ENCODE data around the gene RNF130. TPM values are rescaled to one million over a fixed set of nuclear protein-coding genes. Genes with fewer than 3 reads are reported as not detected.

RNF130 gene
- total and polyA plus RNA-seq, 2 of the 13 experiments (the other 11 are each of a cell fraction or from before 2014, with no cell fraction given) = 28.2 to 28.3 TPM

- TF ChIP-seq ZBTB44 (CRISPR knock-in tag; IDR thresholded peaks at IDR 0.05) (no peak), ZNF564 (CRISPR knock-in tag; IDR thresholded peaks at IDR 0.05) (no peak), BCL6 (CRISPR knock-in tag; IDR thresholded peaks at IDR 0.05) (no peak), ZNF484 (CRISPR knock-in tag; IDR thresholded peaks at IDR 0.05; ENCODE audit: borderline replicate concordance, low read depth) (no peak), TARDBP (CRISPR knock-in tag; IDR thresholded peaks at IDR 0.05) (no peak), KLF9 (CRISPR knock-in tag; IDR thresholded peaks at IDR 0.05; ENCODE audit: low read depth) (no peak), ZNF432 (CRISPR knock-in tag; IDR thresholded peaks at IDR 0.05; ENCODE audit: borderline replicate concordance) (no peak), ZNF776 (CRISPR knock-in tag; IDR thresholded peaks at IDR 0.05) (0 out of 2 replicates have a peak, but pooled peaks have one; percentile 48), HOXD1 (CRISPR knock-in tag; IDR thresholded peaks at IDR 0.05) (0 out of 2 replicates have a peak, but pooled peaks have one; percentile 21), FOXK1 (CRISPR knock-in tag; IDR thresholded peaks at IDR 0.05; ENCODE audit: borderline replicate concordance, low read depth) (no peak), LRRFIP1 (CRISPR knock-in tag; conservative IDR thresholded peaks at IDR 0.05) (no peak), ZNF230 (CRISPR knock-in tag; IDR thresholded peaks at IDR 0.05) (no peak), PHF8 (CRISPR knock-in tag; IDR thresholded peaks at IDR 0.05) (peak; percentile 9; the same call in 1 of the 2 replicates), ZNF839 (CRISPR knock-in tag; IDR thresholded peaks at IDR 0.05; ENCODE audit: borderline replicate concordance) (no peak), ZBTB20 (CRISPR knock-in tag; IDR thresholded peaks at IDR 0.05; ENCODE audit: borderline replicate concordance, low read depth) (no peak), MYC (CRISPR knock-in tag; IDR thresholded peaks at IDR 0.05; ENCODE audit: borderline replicate concordance) (0 out of 2 replicates have a peak, but pooled peaks have one; percentile 20), FOSL2 (CRISPR knock-in tag; IDR thresholded peaks at IDR 0.05) (no peak), ZNF280B (CRISPR knock-in tag; IDR thresholded peaks at IDR 0.05; ENCODE audit: borderline replicate concordance) (peak; percentile 34; the same call in 1 of the 2 replicates), NR2F6 (IDR thresholded peaks at IDR 0.05) (no peak), NR2F6 (CRISPR knock-in tag; IDR thresholded peaks at IDR 0.05) (no peak), ZSCAN31 (CRISPR knock-in tag; IDR thresholded peaks at IDR 0.05; ENCODE audit: low read depth) (0 out of 2 replicates have a peak, but pooled peaks have one; percentile 16), SPEN (CRISPR knock-in tag; IDR thresholded peaks at IDR 0.05; ENCODE audit: low read depth) (0 out of 2 replicates have a peak, but pooled peaks have one; percentile 2), ZNF577 (CRISPR knock-in tag; IDR thresholded peaks at IDR 0.05; ENCODE audit: borderline replicate concordance, low read depth) (no peak), SOX13 (IDR thresholded peaks at IDR 0.05) (no peak), SOX13 (CRISPR knock-in tag; conservative IDR thresholded peaks at IDR 0.05 in 1 of 2, IDR thresholded peaks at IDR 0.05 in 1 of 2) (no peak), SMAD9 (CRISPR knock-in tag; IDR thresholded peaks at IDR 0.05) (no peak), RAD51 (IDR thresholded peaks at IDR 0.05; ENCODE audit: borderline replicate concordance) (no peak)
Observed at GRCh38 chr5:179906795-179907555, 164.6 kb downstream of the RNF130 start (continued).
